ENCODE data around the gene FAM53A. TPM values are rescaled to one million over a fixed set of nuclear protein-coding genes. Genes with fewer than 3 reads are reported as not detected.
A peak's percentile ranks its signal among the peaks of the same experiment; 100 is the strongest.
"Not testable (repeated sequence)": the region's sequence is repeated elsewhere in the genome, so short reads cannot be mapped to it uniquely, and the experiment has no call there.

The FAM53A gene
- total RNA-seq, 1 experiment from 2014 or later, result 1.7 TPM

DNA sequence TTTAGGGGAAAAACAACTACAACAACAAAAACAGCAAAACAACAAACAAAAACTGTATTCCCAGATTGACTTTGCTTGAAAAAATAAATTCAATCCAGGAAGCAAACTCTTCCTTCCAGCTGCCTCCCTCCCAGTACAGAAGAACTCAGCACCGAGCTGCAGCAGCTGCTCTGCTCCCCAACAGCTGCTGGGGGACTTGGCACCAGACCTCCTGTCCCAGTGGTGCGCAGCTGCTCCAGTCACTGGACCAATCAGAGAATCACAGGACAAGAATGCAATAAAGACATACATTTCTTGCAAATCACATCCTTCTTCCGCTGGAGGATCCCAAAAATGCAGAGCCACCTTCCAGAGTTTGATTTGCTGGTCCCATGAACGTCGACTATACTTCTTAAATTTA is 11.8 kb upstream of the FAM53A start:
- in situ Hi-C loops (cut with HindIII; ENCODE audit: low pct_unique_long_range_greater_than_20kb, low sequenced_read_pairs), result no loop called here
- no peak for DNase-seq (ENCODE audit: low read depth, low spot score)

DNA sequence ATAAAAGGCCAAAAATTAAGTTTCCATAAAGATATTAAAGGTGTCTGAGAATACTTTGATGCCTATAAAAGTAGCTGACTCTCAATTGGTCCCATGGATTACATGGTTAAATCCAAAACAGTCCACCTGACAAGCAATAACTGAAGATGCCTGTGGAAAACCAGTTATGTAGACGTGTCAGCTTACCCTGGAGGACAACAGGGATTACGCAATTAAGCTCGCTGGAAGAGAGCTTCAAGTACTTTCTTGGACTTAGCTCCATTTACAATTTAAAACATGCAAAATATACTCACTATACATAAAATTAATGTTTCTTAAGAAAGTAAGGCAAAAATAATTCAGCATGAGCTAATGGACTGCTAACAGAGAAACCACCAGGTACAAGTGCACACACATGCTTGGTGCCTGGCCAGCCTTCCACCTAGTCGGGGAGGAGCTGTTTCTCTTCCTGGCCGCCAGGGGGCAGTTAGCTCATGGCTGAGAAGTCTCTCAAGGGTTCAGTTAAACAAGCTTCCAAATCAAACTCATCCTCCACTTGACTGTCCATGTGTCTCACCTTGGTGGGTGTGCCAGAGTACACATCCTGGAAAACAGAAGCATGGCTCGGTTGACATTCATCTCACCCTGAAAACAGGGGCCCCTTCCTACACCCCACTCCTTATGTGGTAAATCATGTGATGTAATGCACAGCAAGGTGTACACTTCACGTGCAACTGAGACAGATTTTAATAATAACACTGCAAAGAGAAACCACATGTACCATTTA is 9.2 kb upstream of the FAM53A start:
- peak; percentile 81 for DNase-seq (ENCODE audit: low read depth, low spot score)
- in situ Hi-C loops (cut with HindIII; ENCODE audit: low pct_unique_long_range_greater_than_20kb, low sequenced_read_pairs), result no loop called here

DNA sequence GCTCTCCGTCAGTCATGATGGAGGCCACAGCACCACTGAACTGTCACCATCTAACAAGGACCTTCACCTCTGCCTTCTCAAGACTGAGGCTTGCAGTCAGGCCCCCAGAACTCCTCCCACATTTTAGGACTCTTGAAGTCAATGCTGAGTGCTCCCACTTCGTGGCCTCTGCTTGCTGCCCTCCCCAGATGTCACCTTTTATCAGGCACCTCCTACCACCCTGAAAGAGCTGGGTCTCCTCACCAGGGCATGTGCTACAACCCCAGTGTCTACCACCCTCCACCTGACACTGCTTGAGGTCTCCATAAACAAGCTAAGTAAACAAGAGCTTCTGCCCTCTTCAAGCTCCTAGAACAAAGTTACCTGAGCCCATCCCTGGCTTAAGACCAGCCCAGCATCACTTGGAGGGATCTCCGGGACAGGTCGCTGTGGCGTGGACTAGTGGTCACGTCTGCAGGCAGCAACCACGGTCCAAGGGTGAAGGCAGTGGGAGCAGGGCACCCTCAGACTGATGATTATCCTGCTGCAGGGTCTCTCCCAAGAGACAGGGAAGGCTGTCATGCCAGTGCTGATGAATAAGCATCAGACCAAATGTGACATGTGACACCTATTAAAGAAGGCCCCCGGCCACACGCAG is 7.7 kb upstream of the FAM53A start:
- in situ Hi-C loops (cut with HindIII; ENCODE audit: low pct_unique_long_range_greater_than_20kb, low sequenced_read_pairs), result no loop called here
- no peak for DNase-seq (ENCODE audit: low read depth, low spot score)

GRCh38 chr4:1690698-1691097 is 6.6 kb upstream of the FAM53A start:
- in situ Hi-C loops (cut with HindIII; ENCODE audit: low pct_unique_long_range_greater_than_20kb, low sequenced_read_pairs), result no loop called here
- no peak for DNase-seq (ENCODE audit: low read depth, low spot score)

DNA sequence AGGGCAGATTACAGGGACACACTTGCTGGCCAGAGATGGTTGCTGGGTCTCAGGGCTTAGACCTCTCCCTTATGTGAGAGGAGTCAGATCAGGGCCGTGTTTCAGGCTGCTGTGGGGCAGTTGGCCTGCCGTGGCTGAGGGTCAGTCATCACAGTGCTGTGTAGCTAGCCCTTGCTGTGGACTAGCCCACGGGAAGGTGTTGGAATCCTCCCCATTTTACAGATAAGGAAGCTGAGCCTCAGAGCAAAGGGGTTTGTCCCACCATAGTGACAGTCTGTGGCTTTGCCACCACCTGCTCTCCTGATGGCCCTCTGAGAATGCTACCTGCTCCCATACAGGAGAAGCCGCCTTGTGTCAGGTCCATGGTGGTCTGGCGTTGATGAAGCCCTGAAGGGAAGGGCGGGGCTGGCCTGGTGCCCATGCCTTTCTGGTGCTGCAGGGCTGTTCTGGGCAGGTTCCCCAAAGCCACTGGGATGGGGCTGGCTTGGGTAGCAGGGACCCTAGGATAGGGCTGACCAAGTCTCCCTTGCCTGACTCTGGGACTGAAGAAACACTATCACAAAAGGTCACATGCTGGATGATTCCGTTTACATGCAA is 2.4 kb upstream of the FAM53A start:
- DNase-seq (ENCODE audit: low read depth, low spot score), result no peak
- in situ Hi-C loops (cut with HindIII; ENCODE audit: low pct_unique_long_range_greater_than_20kb, low sequenced_read_pairs), result no loop called here

DNA sequence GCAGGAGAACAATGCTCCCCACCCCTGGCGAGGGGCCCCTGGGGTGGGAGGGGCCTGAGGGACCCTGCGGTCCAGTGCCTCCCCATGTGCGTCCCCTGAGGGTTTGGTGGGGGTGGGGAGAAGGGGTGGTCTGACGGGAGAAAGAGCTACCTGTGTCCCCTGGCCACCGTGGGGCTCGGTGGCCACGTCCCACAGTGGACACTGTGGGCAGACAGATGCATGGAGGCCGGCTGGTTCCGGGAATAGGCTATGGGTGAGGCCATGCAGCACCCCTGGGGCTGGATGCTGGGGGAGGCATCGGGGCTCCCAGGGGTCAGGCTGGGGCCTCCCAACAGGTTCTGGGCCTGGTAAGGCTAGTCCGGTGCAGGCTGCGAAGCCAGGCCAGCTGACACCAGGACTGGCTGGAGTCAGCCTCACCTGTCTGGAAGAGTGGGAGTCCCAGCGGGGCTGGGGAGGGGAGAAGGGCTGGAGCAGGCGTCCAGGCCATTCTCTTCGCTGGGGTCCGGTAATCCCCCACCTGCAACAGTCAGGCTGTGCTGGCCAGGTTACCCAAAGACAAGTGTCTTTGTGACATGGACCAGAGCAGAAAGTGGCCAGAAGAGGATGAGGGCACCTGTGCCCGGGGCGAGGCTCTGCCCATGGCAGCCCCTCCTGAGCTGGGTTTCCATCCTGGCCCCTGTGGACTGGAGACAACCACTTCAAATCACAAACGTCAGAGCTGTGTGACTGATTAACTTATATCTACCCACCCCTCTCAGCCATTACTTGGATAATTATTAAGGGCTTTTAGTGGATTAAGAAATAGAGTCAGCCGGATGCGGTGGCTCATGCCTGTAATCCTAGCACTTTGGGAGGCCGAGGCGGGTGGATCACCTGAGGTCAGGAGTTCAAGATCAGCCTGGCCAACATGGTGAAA is 1.4 kb upstream of the FAM53A start:
- no peak for DNase-seq (ENCODE audit: low read depth, low spot score)
- in situ Hi-C loops (cut with HindIII; ENCODE audit: low pct_unique_long_range_greater_than_20kb, low sequenced_read_pairs), result no loop called here

DNA sequence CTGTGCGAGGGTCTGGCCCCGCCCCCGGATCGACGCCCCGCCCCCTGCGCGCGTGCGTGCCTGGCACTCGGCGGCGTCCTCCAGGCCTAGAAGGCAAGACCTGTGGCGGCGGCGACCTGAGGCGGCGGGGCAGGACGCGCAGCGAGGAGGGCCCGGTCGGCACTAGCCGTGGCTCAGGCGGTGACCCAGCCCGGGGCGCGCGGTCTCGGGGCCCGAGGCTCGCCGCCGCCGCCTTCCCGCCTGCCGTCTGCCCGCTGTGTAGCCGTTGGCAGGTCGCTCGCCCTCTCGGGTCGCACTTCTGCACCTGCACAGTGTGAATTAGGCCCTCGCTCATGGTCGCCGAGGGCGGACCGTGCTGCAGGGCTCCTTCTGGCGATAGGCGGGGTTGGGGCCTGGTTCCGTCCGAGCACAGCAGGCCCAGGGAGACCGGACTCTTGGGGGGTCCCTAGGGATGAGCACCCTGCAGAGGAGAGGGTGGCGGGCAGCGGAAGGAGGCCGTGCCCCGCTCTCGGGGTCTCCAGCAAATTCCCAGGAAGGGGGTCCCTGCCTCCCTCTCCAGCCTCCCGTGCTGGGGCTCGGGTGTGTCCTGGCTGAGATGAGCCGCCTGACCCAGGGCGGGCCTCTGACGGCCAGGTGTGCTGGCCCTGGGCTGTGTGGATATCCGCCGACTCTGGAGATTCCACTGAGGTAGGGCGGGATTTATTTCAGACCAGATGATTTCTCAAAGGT is 557 bp upstream of the FAM53A start:
- in situ Hi-C loops (cut with HindIII; ENCODE audit: low pct_unique_long_range_greater_than_20kb, low sequenced_read_pairs), result no loop called here
- no peak for DNase-seq (ENCODE audit: low read depth, low spot score)

DNA sequence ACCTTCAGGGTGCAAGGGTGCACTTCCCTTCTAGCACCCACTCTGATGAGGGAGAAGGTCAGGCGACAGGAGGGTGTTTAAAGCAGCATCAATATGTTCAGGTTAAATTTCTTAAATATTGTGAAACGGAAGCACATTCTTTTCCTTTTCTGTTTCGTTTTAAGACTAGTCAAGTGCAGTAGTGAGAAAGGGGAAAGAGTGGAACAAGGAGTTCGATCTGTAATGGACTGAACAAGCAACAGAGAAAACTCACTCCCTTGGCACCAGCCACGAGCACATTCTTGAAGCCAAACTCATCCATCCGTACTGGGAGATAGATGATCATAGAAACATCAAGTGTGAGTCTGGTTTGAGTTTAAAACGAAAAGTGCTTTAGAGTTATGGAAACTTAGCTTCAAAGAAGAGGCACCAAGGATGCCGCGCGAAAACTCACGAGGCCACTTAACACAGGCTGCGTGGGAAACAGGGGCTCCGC is 815 bp downstream of the FAM53A start:
- DNase-seq (ENCODE audit: low read depth, low spot score), result peak; percentile 32
- in situ Hi-C loops (cut with HindIII; ENCODE audit: low pct_unique_long_range_greater_than_20kb, low sequenced_read_pairs), result no loop called here

GRCh38 chr4:1682860-1683259 is 1.3 kb downstream of the FAM53A start:
- DNase-seq (ENCODE audit: low read depth, low spot score), result no peak
- in situ Hi-C loops (cut with HindIII; ENCODE audit: low pct_unique_long_range_greater_than_20kb, low sequenced_read_pairs), result no loop called here

- in situ Hi-C loops (cut with HindIII; ENCODE audit: low pct_unique_long_range_greater_than_20kb, low sequenced_read_pairs), result no loop called here
Observed at GRCh38 chr4:1678244-1678643, 5.9 kb downstream of the FAM53A start.

GRCh38 chr4:1676605-1677525 is 7.2 kb downstream of the FAM53A start:
- DNase-seq (ENCODE audit: low read depth, low spot score), result no peak
- in situ Hi-C loops (cut with HindIII; ENCODE audit: low pct_unique_long_range_greater_than_20kb, low sequenced_read_pairs), result no loop called here

More at GRCh38 chr4:1678244-1678643, 5.9 kb downstream of the FAM53A start:
- no peak for DNase-seq (ENCODE audit: low read depth, low spot score)

DNA sequence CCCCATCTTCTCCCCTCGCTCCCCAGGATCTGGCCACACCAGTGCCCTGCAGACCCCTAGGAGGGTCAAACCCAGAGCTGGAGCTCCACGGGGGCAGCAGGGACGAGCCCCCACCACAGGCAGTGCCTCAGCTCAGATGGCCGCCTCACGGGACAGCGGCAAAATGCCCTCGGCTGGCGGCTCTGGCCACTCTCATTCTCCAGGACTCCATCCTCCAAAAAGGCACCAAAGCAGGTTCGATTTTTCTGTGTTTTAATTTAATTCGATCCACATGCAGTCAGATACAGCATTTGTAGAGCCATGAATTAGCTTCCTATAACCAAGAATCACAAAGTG is 8.3 kb downstream of the FAM53A start:
- DNase-seq (ENCODE audit: low read depth, low spot score), result no peak
- in situ Hi-C loops (cut with HindIII; ENCODE audit: low pct_unique_long_range_greater_than_20kb, low sequenced_read_pairs), result no loop called here

GRCh38 chr4:1675136-1675801 is 8.8 kb downstream of the FAM53A start:
- DNase-seq (ENCODE audit: low read depth, low spot score), result no peak
- in situ Hi-C loops (cut with HindIII; ENCODE audit: low pct_unique_long_range_greater_than_20kb, low sequenced_read_pairs), result no loop called here

DNA sequence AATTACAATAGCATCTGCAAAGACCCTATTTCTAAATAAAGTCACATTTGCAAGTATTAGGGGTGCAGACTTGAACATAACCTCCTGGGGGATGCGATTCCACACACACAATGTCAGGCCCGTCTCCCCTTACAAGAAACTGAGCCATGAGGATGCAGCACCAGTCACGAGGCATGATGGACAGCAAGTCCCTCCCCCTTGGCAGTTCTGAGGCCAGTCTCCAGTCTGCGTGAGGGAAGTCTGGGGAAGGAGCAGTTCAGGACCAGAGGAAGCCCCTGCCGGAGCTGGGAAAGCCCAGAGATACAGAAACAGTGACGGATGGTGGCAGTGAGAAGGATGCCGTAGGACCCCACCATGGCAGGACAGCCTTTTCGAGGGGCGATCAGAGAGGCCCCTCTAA is 9.4 kb downstream of the FAM53A start:
- in situ Hi-C loops (cut with HindIII; ENCODE audit: low pct_unique_long_range_greater_than_20kb, low sequenced_read_pairs), result no loop called here

DNA sequence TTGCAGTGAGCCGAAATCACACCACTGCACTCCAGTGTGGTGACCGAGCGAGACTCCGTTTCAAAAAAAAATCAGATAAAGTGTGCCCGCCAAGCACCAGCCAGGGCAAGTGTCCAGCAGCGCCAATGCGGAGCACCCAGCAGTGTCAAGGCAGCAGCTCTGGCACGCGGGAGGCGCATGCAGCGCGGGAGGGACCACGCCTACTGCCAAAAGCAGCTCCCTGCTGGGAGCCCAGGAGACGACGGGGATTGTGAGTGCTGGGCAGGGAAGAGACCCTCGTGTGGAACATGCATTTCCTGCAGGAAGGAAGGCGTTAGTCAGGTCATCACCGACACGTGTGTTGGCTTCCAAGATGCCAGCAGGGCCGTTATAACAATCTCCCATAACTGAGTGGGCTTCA is 10.4 kb downstream of the FAM53A start:
- in situ Hi-C loops (cut with HindIII; ENCODE audit: low pct_unique_long_range_greater_than_20kb, low sequenced_read_pairs), result no loop called here
- no peak for DNase-seq (ENCODE audit: low read depth, low spot score)

More for the DNA sequence above, 9.4 kb downstream of the FAM53A start:
- DNase-seq (ENCODE audit: low read depth, low spot score), result no peak

- in situ Hi-C loops (cut with HindIII; ENCODE audit: low pct_unique_long_range_greater_than_20kb, low sequenced_read_pairs); DNase-seq (ENCODE audit: low read depth, low spot score): not testable (repeated sequence)
Observed at GRCh38 chr4:1671011-1671410, 13.1 kb downstream of the FAM53A start.
